SU-DHL-6 (cell line): ENCODE data around the gene DISP3.

Experiments
- EZH2phosphoT487 ChIP-seq: fragments of 200-600 bp; sonication (generic), shearing (Covaris generic); conservative IDR thresholded peaks from 2 replicates; pipeline ENCODE4 v1.6.1; 2018; ENCODE audit warnings: mild to moderate bottlenecking, antibody characterized with exemption, low read length, moderate library complexity, mixed read lengths
- TF ChIP-seq, protein P1 (sequence below): fragments of 200-600 bp; sonication (generic); IDR thresholded peaks from one replicate; pipeline ENCODE4 v1.5.1; 2017; ENCODE audit warnings: antibody characterized with exemption, mild to moderate bottlenecking, low read length, moderate library complexity; ENCODE audit not compliant: insufficient read depth, poor library complexity, severe bottlenecking

DNA sequence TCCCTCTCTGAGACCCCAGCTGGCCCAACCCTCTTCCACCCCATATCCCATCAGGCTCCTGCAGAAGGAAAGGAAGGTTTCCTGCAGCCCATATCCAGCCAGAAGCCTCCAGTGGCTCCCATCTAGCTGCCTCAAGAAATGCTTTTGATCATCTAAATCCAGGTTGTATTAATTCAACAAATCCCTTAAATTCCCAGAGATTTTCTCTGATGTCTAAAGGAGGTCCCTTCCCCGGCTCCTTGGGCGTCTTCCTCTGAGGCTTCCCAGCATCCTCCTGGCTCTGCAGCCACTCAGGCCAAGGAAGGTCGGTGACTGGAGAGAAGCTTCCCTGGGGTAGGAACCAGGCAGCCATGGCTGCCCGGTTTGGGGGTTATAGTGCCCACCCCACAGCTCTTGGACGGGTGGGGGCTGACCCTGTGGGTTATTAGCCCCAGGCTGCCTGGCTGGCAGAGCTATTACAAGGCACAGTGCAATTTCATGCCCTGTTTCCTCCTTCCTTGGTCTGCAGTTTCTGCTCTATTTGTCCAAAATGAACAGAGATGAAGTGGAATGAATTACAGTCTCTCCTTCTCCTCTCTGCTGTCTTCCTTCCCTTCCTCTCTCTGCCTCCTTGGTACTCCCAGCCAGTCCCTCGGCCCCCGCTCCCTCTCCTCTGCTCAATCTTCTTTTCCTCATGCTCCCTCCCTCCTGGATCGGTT lies 34.8 kb upstream of the DISP3 start:
- TF ChIP-seq, protein P1, sequence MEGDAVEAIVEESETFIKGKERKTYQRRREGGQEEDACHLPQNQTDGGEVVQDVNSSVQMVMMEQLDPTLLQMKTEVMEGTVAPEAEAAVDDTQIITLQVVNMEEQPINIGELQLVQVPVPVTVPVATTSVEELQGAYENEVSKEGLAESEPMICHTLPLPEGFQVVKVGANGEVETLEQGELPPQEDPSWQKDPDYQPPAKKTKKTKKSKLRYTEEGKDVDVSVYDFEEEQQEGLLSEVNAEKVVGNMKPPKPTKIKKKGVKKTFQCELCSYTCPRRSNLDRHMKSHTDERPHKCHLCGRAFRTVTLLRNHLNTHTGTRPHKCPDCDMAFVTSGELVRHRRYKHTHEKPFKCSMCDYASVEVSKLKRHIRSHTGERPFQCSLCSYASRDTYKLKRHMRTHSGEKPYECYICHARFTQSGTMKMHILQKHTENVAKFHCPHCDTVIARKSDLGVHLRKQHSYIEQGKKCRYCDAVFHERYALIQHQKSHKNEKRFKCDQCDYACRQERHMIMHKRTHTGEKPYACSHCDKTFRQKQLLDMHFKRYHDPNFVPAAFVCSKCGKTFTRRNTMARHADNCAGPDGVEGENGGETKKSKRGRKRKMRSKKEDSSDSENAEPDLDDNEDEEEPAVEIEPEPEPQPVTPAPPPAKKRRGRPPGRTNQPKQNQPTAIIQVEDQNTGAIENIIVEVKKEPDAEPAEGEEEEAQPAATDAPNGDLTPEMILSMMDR: no peak
- no peak for TF ChIP-seq EZH2phosphoT487
